Fibroblast of lung (primary cell): Measurements from ENCODE around the gene CES2.

Experiments
- CTCF ChIP-seq, 2 donors: IDR thresholded peaks in 1 of 2; conservative IDR thresholded peaks in 1 of 2; 1 replicate in 1 of 2; 2 replicates in 1 of 2; pipeline ENCODE4 v1.5.1; 2011 to 2012; ENCODE audit warnings: low read length in 2 of 2, control low read depth in 1 of 2, inconsistent platforms in 1 of 2, low read depth in 1 of 2, mild to moderate bottlenecking in 1 of 2
- EZH2 ChIP-seq: IDR thresholded peaks from 2 replicates; pipeline ENCODE4 v1.5.1; 2012; ENCODE audit warnings: low read length, control low read depth, mild to moderate bottlenecking; ENCODE audit errors: missing control alignments

- TF ChIP-seq CTCF (conservative IDR thresholded peaks at IDR 0.05 in 1 of 2, IDR thresholded peaks at IDR 0.05 in 1 of 2; ENCODE audit: low read depth in 1 of 2, low read length in 2 of 2) (no peak), EZH2 (no peak)
These were observed 21.6 kb upstream of the CES2 start for GRCh38 chr16:66913711-66914110.
